GM21529 (cell line): ENCODE measurements around the gene TCF15.

ENCODE experiments used
- ATAC-seq: cut with Tn5 transposase; IDR thresholded peaks from one replicate; pipeline ENCODE4 v1.9.1; 2021; ENCODE audit not compliant: unreplicated experiment

Gene TCF15

DNA sequence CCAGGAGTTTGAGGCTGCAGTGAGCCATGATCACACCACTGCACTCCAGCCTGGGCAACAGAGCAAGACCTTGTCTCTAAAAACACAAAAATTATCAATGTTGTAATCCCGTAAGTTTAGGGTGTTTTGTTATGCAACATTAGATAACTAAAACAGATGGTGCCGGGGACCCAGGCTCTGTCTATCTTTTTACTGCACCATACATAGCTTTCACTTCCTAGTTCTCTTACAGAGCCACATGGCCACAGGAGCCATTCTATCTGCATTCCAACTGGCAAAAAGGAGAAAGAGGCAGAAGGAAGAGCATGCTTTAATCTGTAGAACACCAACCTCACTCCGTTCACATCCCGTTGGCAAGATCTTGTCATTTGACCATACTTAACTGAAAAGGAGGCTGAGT, 5.4 kb upstream of the TCF15 start:
- ATAC-seq, result no peak

DNA sequence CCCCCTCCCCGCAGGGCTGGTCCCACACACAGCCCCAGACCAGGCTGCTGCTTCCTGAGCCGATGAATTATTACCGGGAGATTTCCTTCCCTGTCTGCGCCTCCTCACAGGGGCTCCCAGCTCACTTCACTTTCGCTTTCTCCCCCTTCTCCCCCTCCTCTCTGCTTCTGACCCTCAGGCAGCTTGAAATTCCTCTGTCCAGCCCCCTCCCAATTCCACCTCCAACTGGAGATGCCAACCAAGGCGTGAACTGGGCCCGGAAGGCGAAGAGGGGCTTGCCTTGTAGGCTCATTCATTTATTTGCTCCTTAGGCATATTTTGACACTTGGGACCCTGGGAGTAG, 1.7 kb upstream of the TCF15 start:
- no peak for ATAC-seq

DNA sequence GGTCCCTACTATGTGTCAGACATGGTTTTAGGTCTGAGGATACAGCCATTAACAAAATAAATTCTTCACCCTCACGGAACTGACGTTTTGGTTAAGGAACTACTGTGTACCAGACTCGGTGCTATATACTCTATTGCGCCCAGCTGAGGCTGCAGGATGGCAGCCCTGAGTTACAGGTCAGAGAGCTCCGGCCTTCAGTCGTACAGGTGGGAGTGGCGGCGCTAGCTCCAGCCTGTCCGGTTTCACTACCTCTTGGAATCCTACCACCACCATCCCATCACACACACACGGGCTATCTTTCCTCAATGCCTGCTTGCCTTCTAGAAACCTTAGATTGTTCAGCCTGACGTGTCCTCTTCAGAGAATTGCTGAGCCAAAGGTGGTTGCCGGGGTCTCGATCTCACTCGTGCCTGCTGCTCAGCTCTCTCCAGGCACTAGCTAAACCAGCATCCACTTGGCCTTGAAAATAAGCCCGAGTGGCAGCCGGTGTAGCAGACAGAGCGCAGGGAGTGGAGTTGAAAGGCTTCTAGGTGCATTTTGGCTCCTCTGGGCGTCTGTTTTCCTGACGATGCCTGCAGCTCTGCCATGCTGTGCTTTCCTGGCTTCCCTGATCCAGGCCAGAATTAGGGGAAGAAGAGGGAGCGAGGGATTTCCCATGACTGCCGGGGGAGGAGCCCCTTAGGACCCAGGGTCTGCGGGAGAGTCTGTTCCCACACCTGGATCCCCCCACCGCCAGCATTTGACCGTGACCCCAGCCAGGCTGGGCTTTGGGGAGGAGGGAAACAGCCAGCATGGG, 1.1 kb upstream of the TCF15 start:
- no peak for ATAC-seq

DNA sequence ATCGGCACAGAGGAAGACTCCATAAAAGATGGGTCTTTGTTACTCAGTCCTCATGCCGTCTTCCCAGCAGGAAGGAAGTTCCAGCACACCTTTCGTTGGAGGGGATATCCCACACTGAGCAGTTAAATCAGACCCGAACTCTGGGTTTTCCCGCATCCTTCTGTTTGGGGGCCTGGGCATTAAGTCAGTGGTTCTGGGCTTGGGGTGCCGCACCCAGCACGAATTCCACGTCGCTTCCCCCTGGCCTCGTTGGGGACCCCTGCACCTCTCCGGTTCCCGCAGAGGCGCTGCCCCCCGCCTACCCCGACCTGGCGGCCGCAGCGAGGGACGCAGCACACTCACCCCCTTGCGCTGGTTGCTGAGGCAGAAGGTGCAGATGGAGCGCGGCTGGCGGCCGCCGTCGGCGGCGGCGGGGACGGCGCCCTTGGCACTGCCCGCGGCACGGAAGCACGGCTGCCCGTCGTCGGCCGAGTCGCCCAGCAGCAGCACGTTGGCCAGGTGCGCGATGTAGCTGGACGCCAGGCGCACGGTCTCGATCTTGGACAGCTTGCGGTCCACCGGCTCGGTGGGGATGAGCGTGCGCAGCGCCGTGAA, 641 bp downstream of the TCF15 start:
- ATAC-seq, result no peak

DNA sequence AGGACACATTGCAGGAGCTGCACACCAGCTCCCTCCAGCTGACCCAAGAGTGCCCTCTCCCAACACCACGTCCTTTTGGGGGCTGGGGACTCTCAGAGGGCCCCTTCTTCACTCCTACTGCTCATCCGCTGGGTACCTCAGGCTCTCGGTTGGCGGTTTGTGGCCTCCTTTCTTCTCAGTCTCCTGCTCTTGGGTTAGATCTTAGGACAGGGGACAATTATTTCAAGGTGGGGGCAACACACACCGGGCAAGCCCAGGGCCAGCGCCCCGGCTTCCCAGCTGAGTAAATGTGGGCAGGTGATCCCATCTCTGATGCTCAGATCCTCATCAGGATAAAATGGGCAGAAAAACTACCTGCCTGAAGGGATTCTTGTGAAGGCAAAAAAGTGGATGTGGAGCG, 1.1 kb downstream of the TCF15 start:
- ATAC-seq, result no peak

DNA sequence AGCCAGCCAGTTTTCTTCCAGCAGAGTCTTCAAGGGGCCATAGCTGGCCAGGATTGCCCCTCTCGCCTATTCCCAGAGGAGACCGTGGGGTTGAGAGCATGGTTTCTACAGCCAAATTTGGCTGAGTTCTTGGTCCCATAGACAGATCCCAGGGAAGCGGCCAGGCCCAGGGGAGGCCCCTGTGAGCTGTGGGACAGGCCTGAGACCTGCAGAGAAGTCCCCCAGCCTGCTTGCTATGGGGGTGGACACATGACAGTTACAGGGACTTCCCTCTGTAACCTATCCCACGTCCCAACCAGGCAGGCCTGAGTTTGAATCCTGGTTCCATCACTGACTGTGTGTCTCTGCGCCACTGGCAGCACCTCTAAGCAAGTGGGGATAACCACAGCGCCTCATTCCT, 2.6 kb downstream of the TCF15 start:
- no peak for ATAC-seq

DNA sequence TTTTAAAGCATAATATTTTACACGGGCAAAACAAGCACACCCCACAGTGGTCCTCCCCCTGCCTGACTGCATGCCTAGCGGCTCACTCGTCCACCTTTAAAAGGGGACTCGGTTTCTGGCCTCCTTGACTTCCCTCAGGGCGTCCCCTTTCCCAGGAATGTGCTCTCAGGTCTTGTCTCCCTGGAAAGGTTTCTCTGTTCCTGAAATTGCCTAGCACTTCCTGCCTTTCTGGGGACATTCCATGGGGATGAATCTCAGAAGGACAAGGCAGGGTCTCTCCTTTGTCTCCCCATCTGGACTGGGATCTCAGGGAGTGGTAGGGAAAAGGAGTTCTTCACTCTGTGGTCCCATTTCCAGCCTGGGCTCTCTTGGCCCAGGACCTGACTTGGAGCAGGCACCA, 4.9 kb downstream of the TCF15 start:
- ATAC-seq, result no peak

DNA sequence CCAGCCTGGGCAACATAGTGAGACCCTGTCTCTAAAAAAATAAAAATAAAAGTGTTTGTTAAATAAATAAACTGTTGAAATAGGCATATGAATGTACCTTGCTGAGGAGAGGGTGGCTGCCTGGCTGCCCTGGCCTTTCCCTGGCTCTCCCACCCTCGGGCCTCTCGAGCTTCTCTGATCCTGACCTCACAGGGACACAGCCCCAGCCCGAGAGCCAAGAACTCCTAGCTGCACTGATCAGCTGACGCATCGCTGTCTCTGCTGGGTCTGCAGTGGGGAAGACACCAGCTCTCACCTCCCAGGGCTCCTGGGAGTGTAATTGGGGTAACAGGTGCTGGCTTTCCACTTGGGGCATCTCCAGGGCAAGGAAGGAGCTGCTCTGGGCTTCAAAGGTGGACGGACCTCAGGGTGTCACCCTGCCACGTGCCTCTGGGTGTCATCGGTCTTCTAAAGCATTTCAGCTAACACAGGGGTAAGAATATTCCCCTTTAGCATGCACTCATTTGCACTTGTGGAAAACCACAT, 6.9 kb downstream of the TCF15 start:
- ATAC-seq, result no peak

DNA sequence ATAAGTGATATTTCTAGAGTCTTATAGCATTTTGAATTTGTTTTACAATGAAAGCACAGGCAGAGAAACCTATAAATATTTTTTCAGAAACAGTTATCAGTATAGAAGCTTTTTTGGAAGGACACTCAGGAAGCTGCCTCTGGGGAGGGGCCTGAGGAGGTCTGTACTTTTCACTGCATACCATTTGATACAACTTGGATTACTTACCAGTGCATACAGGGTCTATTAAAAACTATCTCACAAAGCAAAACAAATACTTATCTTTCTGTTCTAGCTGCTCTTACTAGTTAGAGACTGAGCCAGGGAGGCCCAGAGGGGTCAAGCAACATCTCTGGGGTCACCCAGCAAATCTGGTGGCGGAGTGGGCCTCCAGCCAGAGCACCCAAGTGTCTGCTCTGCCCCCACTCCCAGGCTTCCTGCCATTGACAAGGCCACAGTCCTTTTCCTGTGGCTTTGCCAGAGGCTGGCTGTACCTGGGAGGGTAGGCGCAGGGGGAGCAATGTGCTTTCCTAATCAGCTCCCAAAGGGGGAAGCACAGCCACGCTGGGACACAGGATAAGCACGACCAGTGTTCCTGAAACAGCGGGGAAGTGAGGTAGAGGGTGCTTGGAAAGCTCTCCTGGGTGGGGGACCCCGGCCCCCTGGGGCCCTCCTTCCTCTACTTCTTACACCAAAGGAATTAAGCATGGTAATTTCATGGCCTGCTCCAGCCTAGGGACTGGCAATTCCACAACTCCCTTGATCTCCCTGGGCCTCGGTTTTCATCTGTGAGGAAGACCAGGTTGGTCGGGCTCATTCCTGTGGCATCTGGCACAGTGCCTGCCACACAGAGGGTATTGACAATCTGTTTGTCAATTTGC, 7.8 kb downstream of the TCF15 start:
- no peak for ATAC-seq

DNA sequence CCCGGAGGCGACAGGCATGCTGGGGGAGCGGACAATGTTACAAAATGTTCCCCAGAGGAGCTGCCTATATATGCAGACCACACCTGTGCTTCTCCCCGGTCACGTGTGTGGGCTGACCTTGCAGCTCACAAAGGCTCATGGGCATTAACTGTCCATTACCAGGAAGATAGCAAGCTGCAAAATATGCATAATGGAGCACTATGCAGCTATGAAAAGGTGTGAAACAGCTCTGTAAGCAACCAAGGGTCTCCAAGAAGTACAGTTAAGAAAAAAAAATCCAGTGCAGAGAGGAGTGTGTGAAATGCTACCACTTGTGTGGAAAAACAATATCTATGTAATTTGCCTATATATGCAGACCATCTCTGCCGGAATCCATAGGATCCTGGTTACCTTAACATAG, 9.4 kb downstream of the TCF15 start:
- no peak for ATAC-seq

DNA sequence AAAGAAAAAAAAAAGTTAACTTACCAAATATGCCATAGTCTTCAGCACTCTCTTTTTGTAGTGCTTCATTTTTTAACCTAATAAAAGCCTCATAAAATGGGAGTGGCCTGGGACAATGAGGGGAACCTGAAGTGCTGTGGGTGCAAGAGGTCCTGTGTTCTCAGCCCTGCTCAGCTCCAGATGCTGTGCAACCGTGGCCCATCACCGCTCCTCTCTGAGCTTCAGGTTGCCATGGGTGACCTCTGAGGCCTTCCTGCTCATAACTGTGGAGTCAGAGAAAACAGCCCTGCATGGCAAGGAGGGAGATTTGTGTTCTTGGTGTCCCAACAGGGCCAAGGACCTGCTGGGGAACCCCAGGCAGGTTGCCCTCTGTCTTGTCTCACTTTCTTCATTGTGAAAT, 10.0 kb downstream of the TCF15 start:
- ATAC-seq, result no peak

DNA sequence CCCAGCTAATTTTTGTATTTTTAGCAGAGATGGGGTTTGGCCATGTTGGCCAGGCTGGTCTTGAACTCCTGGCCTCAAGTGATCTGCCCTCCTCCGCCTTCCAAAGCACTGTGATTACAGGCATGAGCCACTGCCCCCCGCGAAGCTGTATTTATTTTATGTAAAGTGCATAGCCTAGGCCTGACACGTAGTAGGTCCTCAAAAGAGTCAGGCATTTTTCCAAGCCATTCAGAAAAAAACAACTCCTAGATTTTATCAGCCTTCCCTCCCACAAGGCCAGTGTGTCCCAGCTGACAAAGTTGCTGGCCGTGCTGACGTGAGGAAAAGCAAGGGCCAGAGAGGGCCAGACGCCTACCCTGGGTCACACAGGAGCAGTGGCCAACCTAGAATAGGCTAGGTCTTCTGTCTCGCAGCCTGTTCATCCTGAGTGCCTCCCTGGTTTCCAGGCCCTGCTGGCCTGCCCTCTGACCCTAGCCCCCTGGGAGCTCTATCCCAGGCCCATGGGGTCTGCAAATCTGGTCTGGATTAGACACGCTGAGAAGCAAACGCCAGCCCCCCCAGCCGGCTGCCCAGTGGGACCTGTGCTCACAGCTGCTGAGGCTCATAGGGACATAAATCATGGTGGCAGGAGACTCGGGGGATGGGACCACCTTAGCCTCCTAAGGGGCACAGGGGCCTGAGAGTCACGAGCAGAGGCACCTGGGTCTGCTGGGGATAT, 11.8 kb downstream of the TCF15 start:
- no peak for ATAC-seq

DNA sequence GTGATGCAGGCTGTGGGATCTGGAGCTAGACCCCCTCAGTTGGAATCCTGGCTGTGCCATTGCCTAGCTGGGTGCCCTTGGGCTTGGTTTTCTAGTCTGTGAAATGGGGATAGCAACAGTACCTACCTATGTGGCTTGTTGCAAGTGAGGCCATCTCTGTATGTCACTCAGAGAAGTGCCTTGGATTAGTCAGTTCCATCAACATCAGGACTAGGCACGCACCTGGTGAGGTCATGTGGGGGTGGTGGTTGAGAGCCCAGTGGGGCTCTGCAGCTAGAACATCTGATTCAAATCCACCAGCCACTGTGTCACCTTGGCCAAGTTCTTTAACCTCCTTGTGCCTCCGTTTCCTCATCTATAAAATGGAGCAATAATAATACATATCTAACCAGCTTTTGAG, 12.5 kb downstream of the TCF15 start:
- ATAC-seq, result no peak

DNA sequence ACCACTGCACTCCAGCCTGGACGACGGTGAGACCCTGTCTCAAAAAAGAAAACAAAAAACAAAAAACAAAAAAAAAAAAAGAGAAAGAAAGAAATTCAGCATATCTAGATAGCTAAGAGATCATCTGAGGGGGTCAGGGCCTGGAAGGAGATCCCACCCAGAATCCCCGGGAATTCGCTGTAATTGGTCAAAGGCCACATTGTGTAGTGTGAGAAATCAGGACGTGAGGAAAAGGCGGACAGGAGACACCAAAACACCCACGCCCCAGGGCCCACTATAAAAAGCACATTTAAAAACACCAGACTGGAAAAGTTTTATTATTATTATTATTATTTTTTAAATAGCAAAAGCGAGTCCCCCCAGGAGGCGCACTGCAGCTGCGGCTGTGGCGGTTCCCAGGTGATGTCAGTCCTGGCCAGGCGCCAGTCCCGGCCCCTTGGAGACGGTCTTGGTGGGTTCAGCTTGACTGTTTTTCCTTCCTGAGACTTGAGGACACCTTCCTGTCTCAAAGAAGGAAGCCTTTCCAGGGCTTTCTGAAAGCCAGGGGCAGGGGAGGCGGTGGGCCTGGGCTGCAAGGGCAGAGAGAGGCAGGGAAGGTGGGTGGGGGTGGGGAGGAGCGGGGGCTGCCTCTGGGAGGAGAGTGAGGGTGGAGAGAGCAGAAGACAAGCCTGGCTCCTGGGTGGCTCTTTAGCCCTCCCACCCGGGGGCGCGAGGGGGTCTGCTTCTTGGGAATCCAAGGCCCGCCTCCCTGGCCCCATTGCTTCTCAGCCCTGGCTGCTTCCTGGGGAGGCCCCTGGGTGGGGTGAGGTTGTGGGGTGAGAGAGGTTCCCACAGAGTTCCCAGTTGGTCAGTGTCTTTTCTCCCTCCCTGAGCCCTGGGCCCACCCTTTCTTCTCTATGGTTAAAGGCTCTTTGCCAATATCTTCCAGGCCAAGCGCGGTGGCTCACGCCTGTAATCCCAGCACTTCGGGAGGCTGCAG, 14.5 kb downstream of the TCF15 start:
- ATAC-seq, result no peak

DNA sequence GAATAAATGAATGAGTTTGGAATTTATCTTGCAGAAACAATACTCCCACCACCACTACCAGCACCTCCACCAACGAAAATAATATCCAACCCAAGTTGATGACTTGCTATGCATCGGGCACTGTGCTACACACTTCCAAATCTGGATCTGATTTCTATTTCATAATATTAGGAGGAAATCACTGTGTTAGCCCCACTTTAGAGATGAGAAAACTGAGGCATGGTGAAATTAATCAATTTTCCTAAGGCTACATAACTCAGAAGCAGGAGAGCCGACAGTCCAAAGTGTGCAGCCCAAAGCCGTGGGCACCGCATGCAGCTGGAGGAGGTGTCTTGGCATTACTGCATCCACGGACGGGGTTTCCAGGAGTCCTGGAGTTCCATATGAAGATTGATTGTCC, 17.6 kb downstream of the TCF15 start:
- ATAC-seq, result no peak

DNA sequence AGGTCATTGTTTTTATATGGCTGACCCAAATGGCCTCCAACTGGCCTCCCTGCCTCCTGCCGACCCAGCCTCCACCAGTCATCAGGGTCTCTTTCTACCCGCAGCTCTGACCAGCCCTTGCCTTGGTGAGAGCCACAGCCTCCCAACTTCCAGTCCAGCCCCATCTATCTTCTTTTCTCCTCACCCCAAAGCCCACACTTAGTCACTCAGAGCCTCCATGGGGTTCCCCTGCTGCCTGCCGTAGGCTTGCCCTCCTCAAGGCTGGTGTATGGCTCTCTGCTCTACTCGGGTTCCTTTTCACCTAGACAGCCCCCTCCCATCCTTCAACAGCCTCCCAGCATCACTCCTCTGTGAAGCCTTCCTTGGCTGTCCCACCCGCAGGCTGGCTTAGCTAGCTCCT, 18.2 kb downstream of the TCF15 start:
- no peak for ATAC-seq

DNA sequence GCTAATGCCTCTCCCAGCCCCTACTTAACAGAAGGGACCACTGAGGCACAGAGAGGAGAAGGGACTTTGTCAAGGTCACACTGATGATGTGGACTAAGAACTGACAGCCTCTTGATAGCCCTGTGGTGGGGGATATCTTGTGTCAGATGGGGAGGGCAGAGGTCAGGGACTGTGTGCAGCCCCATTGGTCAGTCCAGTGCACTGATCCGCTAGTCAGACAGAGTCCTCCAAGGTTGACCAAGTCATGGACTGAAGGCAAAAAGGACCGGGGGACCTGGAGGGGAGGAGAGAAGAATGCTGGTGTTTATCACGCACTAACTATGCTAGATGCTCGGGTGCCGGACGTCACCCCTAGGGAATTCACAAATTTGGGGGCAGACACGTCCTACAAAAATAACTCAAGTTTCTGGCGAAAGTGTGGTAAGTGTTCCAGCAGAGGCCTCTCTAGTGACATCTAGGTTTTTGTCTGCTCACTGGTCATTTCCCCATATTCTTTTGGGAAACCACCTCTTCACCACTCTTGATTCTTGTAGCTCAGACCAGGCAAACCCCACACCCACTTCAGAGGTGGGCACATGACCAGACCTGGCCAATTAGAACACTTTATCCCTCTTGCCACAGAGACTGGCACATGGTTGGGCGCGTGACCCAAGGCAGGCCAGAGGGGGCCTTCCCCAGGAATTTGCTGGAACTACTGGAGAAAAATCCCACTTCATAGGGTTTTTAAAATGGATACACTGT, 21.0 kb downstream of the TCF15 start:
- ATAC-seq, result peak; percentile 81

DNA sequence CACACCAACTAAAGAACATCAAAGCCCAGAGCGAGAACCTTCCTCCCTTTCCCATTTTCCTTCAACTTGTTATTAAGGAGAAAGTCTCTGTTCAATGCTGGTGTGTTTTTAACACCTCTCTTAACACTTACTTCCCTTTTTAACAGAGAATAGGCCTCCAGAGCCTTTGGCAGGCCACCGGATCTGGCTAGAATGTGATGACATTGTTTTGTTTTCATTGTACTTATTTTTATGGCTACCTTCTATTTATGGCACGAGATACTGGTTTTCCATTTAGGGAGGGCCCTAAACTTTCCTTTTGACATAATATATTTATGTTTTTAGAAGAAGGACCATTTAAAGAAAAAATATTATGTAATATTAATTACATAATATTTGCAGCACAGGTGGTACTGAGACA, 21.6 kb downstream of the TCF15 start:
- no peak for ATAC-seq

DNA sequence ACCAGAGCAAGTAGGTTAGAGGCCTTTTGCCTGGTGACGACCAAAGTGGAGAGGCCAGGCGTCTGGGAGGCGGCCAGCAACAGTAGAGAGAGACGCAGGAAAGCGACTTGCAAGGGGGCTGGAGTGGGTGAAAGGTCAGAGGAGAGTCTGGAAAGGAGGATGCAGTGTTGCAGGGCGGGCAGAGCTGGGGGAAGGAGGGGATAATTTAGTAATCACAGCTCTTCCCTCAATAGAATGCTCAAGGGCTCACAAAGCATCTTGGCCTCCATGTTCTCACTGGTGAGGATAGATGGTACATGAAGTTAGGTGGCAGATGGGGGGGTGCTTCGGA, 25.2 kb downstream of the TCF15 start:
- ATAC-seq, result no peak
